ENCODE measurements around the gene ARFRP1. TPM values are rescaled to one million over a fixed set of nuclear protein-coding genes. Genes with fewer than 3 reads are reported as not detected.

Gene ARFRP1
- total RNA-seq, 1 experiment from 2014 or later = 42.7 TPM

- Histone ChIP-seq H4K5ac (ENCODE audit: insufficient read length, low read depth, low read length) (no peak overlapping the region), H4K20me1 (ENCODE audit: control insufficient read depth, insufficient read depth, insufficient read length) (no peaks in the 10 kb centered on the region), H2BK5ac (ENCODE audit: insufficient read length, low read length) (no peak overlapping the region), H3K79me1 (ENCODE audit: insufficient read depth, low read depth, low read length, poor library complexity, severe bottlenecking) (no peaks in the 10 kb centered on the region), H3K4me2 (ENCODE audit: insufficient read depth, insufficient read length, low read length) (no peak overlapping the region), H4K91ac (ENCODE audit: insufficient read length, low read depth, low read length) (no peak overlapping the region), H4K8ac (replicated peaks; ENCODE audit: insufficient read length, low read depth, low read length) (no peak overlapping the region), H3K56ac (ENCODE audit: insufficient read length, low read depth, low read length) (no peak overlapping the region), H3K9ac (ENCODE audit: extremely low read depth, insufficient read length, low read length) (no peak overlapping the region), H3K18ac (ENCODE audit: insufficient read length, low read depth, low read length) (no peak overlapping the region), H3K9me3 (ENCODE audit: control insufficient read depth, low read depth, low read length) (no peaks in the 10 kb centered on the region), H3K27me3 (ENCODE audit: insufficient read depth, low read length) (no peaks in the 10 kb centered on the region), H3K4me1 (ENCODE audit: insufficient read depth, low read length) (no peaks in the 10 kb centered on the region), H3K27ac (ENCODE audit: insufficient read length, low read depth, low read length) (no peak overlapping the region), H3K23me2 (ENCODE audit: insufficient read length, low read depth, low read length, poor library complexity, severe bottlenecking) (no peaks in the 10 kb centered on the region), H2BK120ac (ENCODE audit: low read depth, low read length, poor library complexity, severe bottlenecking) (no peak overlapping the region), H2BK20ac (ENCODE audit: low read depth, low read length, poor library complexity, severe bottlenecking) (no peak overlapping the region), H3T11ph (ENCODE audit: low read length) (no peak overlapping the region), H2BK12ac (ENCODE audit: insufficient read length, low read depth, low read length) (no peak overlapping the region), H2BK15ac (ENCODE audit: low read depth, low read length) (no peak overlapping the region), H3K23ac (ENCODE audit: insufficient read length, low read depth, low read length) (no peak overlapping the region), H3K79me2 (ENCODE audit: insufficient read depth, low read length) (no peaks in the 10 kb centered on the region), H2AFZ (ENCODE audit: low read length) (no peak overlapping the region), H2AK5ac (ENCODE audit: insufficient read length, low read length) (no peak overlapping the region), H3K4ac (ENCODE audit: low read depth, low read length) (no peak overlapping the region), H3K14ac (ENCODE audit: insufficient read depth, low read length) (no peak overlapping the region)
- Mint-ChIP-seq H3K27me3 (ENCODE audit: low read depth) (no peaks in the 10 kb centered on the region; the same call in 1 of the 2 replicates), H3K9me3 (no peaks in the 10 kb centered on the region), H3K27ac (peak overlapping the region in 2 of 3 experiments; percentile 25 to 49; a peak in 3 of 7 replicates), H3K36me3 (ENCODE audit: insufficient read depth in 1 of 3, low read depth in 3 of 3) (peaks cover 11 to 28% (median 13%) of the 10 kb centered on the region in 3 experiments; a peak in 6 of 7 replicates), H3K4me3 (no peak overlapping the region), H3K4me1 (no peaks in the 10 kb centered on the region)
- no peak for DNase-seq
- WGBS (ENCODE audit: extremely low coverage, insufficient read length, low lambda C conversion rate) = no CpG with 5 or more reads among the region's 25 CpGs
- TF ChIP-seq CTCF (conservative IDR thresholded peaks at IDR 0.05) = no peak
These were observed 26.6 kb upstream of the ARFRP1 start for GRCh38 chr20:63734111-63734945.
